ENCODE data around the gene SOX6. TPM values are rescaled to one million over a fixed set of nuclear protein-coding genes. Genes with fewer than 3 reads are reported as not detected.

The SOX6 gene
- total RNA-seq, 1 experiment from 2014 or later = 18.5 TPM

DNA sequence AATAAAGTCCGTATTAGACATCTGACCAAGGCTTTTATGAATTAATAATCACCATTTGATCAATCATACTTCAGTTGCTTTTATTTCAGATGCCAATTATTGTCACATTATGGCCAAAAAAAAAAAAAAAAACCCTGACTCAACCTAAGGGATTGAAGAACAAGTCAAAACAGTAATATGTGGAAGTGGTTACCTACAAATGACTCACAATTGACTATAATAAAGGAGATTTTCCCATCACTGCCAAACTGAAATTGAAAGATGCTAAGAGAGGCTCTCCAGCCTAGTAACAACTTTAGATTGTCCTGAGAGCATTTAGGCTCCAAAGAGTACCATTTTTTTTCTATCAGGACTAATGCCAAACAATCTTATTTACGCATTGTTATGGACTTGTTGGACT, 35.2 kb downstream of the SOX6 start:
- Histone ChIP-seq H3K27me3 (replicated peaks) (no peaks in the 10 kb centered on the region), H3K27ac (no peak overlapping the region), H3K36me3 (no peaks in the 10 kb centered on the region), H3K4me3 (no peak overlapping the region), H3K9me3 (replicated peaks) (no peaks in the 10 kb centered on the region), H3K4me1 (replicated peaks) (no peaks in the 10 kb centered on the region)
- DNase-seq (ENCODE audit: low read depth in 1 of 2, low spot score in 2 of 2) = no peak

DNA sequence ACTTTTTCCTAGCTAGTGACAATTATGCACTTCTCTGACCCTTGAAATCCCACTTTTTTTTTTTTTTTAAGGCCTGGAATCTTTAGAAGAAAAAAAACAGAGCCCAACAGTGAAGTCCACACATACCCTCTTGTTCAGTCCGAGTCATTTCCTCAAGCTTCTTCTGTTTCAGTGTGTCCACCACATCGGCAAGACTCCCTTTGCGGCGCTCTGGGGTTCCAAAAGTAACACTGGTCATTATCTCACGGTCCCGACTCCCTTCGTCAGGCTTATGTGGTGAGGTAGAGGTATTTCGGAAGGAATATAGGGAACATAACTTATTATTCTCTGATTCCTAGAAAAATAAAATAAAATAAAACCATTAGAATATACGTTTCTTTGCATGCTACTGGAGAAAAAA, 38.0 kb downstream of the SOX6 start:
- Histone ChIP-seq H3K4me3 (no peak overlapping the region), H3K4me1 (replicated peaks) (no peaks in the 10 kb centered on the region), H3K27ac (no peak overlapping the region), H3K9me3 (replicated peaks) (no peaks in the 10 kb centered on the region), H3K27me3 (replicated peaks) (no peaks in the 10 kb centered on the region), H3K36me3 (no peaks in the 10 kb centered on the region)
- no peak for DNase-seq (ENCODE audit: low read depth in 1 of 2, low spot score in 2 of 2)

DNA sequence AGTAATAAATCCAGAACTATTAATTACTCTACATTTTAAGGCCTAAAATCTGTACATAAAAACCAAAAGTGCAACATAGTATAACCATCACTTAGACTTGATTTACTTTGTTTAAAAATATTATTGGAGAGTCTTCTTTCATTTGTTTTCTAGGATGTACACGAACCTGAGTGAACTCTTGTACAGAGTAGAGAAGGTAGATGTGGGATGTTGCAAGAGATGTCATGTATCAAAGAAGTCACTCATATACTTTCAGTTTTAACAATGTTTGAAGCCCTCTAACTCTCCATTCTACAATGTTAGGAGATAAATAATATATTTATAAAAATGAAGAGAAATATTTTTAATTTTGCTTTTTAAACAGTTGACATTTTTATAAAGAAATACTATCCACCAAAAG, 38.6 kb downstream of the SOX6 start:
- Histone ChIP-seq H3K36me3 (no peaks in the 10 kb centered on the region), H3K4me1 (replicated peaks) (no peaks in the 10 kb centered on the region), H3K27ac (no peak overlapping the region), H3K27me3 (replicated peaks) (no peaks in the 10 kb centered on the region), H3K4me3 (no peak overlapping the region), H3K9me3 (replicated peaks) (no peaks in the 10 kb centered on the region)
- no peak for DNase-seq (ENCODE audit: low read depth in 1 of 2, low spot score in 2 of 2)

DNA sequence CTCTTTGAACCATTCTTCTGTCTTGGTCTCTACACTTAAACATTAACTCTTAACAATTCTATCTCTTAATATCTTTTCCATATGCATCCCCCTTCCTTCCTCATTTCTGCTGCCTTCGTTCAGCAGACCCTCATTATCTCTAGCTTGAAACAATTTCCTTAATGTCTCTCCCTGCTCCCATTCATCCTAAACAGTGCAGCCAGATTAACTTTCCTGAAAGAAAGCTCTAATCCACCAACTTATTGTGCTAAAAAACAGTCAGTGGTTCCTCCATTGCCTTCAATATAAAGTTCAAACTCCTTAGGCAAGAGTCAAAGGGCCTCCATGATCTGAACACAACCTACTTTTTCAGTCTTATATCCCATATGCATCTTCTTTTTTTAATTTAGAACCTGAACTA, 42.5 kb downstream of the SOX6 start:
- Histone ChIP-seq H3K4me3 (no peak overlapping the region), H3K9me3 (replicated peaks) (no peaks in the 10 kb centered on the region), H3K27me3 (replicated peaks) (no peaks in the 10 kb centered on the region), H3K36me3 (no peaks in the 10 kb centered on the region), H3K4me1 (replicated peaks) (no peaks in the 10 kb centered on the region), H3K27ac (no peak overlapping the region)
- no peak for DNase-seq (ENCODE audit: low read depth in 1 of 2, low spot score in 2 of 2)

DNA sequence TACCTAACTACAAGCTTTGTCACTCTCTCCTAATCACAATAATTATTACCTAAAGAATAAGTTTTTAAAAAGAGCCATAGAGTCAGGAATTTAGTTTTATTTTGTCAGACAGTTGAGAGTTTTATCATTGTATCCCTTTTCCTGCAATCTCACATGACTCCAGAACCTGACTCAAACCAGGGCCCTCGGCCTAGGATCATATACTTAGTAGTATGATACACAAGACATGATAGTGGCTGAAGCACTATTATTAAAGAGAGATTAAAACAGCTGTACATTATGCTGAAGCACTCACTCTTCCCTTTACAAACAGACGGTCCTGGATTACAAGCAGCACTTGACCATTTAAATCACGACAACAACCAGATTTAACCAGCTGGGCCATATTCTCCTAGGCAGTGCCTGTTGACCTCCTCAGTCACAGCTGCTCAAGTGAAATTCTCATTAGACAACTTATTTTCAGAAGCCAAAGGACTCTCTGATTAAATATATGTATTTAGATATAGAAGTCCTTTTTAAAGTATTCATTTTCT, 44.0 kb downstream of the SOX6 start:
- H3K27me3 ChIP-seq (replicated peaks) = no peaks in the 10 kb centered on the region
- H3K27ac ChIP-seq = no peak overlapping the region
- no peaks in the 10 kb centered on the region for H3K36me3 ChIP-seq
- DNase-seq (ENCODE audit: low read depth in 1 of 2, low spot score in 2 of 2) = no peak
- no peaks in the 10 kb centered on the region for H3K9me3 ChIP-seq (replicated peaks)
- H3K4me3 ChIP-seq = no peak overlapping the region
- H3K4me1 ChIP-seq (replicated peaks) = no peaks in the 10 kb centered on the region

DNA sequence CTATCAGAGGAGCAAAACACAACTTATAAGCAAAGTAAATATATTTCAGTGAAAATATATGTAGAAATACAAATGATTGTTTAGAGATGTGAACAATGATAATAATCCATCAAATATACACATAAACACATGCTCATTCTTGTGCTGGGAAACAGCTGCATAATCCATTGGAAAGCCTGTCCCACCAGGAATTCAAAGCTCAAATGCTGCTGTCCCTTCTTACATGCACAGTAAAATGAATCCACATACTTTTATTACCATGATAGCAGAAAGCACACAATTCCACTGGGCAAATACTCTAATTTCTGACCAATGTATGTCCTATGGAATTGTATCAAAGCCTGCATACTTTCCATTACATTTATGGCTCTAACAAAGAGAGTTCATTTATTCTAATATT, 44.5 kb downstream of the SOX6 start:
- Histone ChIP-seq H3K4me1 (replicated peaks) (peaks cover under 1% of the 10 kb centered on the region), H3K36me3 (no peaks in the 10 kb centered on the region), H3K27me3 (replicated peaks) (no peaks in the 10 kb centered on the region), H3K4me3 (no peak overlapping the region), H3K9me3 (replicated peaks) (no peaks in the 10 kb centered on the region), H3K27ac (no peak overlapping the region)
- DNase-seq (ENCODE audit: low read depth in 1 of 2, low spot score in 2 of 2) = no peak

DNA sequence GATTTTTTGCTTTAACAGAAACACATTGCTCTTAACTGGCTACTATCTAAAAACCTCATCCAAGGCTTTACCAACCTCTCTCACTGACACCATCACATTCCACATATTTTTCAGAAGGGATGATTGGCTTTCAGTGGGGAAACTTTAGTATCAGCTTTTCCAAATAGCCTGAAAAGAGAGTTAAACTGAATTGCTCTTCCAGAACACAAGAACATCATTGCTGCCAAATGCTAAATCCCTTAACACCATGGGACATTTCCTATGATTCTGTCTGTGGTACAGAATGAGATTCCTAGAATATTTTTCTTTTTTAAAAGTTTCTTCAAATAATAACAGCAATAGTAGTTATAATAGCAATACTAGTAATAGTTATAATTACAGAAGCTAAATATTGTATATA, 45.4 kb downstream of the SOX6 start:
- no peaks in the 10 kb centered on the region for H3K9me3 ChIP-seq (replicated peaks)
- no peak overlapping the region for H3K27ac ChIP-seq
- no peaks in the 10 kb centered on the region for H3K27me3 ChIP-seq (replicated peaks)
- no peak overlapping the region for H3K4me3 ChIP-seq
- H3K36me3 ChIP-seq = no peaks in the 10 kb centered on the region
- H3K4me1 ChIP-seq (replicated peaks) = peaks cover 8% of the 10 kb centered on the region
- no peak for DNase-seq (ENCODE audit: low read depth in 1 of 2, low spot score in 2 of 2)

DNA sequence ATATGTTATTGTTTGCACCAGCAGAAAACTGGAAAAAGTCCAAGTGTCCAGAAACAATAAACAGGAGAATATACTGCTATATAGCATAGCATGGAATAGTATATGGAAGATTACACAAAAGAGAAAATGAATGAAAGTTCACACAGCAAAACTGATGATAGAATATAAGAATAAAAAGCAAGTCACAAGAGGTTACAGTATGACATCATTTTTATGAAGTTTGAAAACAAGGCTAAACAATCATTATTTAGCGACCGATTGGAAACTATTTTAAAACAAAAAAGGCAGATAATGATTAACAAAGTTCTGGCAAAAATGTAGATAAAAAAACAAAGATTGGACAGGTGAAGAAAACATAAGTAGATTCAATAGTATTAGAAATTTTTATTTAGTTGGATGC, 47.1 kb downstream of the SOX6 start:
- Histone ChIP-seq H3K4me3 (no peak overlapping the region), H3K27ac (no peak overlapping the region), H3K9me3 (replicated peaks) (no peaks in the 10 kb centered on the region), H3K36me3 (no peaks in the 10 kb centered on the region), H3K27me3 (replicated peaks) (no peaks in the 10 kb centered on the region), H3K4me1 (replicated peaks) (peaks cover 10% of the 10 kb centered on the region)
- no peak for DNase-seq (ENCODE audit: low read depth in 1 of 2, low spot score in 2 of 2)

DNA sequence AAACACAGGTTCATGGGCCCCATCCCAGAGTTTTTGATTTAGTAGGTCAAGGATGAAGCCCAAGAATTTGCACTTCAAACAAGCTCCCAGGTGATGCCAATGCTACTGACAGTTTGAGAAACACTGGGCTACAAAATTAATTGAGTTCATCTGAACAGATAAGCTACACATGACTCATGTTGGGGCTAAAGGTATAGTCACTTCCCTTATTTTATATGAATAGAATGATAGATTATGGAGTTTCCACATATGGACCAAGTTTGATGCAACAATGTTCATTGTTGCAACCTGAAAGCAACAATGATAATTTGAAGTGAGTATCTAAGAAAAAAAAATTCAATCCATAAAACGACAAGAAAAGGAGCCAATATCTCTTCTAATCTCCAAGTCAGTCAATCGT, 54.9 kb downstream of the SOX6 start:
- DNase-seq (ENCODE audit: low read depth in 1 of 2, low spot score in 2 of 2) = no peak
- Histone ChIP-seq H3K36me3 (no peaks in the 10 kb centered on the region), H3K4me3 (no peak overlapping the region), H3K27me3 (replicated peaks) (no peaks in the 10 kb centered on the region), H3K4me1 (replicated peaks) (peaks cover 6% of the 10 kb centered on the region), H3K27ac (no peak overlapping the region), H3K9me3 (replicated peaks) (no peaks in the 10 kb centered on the region)

DNA sequence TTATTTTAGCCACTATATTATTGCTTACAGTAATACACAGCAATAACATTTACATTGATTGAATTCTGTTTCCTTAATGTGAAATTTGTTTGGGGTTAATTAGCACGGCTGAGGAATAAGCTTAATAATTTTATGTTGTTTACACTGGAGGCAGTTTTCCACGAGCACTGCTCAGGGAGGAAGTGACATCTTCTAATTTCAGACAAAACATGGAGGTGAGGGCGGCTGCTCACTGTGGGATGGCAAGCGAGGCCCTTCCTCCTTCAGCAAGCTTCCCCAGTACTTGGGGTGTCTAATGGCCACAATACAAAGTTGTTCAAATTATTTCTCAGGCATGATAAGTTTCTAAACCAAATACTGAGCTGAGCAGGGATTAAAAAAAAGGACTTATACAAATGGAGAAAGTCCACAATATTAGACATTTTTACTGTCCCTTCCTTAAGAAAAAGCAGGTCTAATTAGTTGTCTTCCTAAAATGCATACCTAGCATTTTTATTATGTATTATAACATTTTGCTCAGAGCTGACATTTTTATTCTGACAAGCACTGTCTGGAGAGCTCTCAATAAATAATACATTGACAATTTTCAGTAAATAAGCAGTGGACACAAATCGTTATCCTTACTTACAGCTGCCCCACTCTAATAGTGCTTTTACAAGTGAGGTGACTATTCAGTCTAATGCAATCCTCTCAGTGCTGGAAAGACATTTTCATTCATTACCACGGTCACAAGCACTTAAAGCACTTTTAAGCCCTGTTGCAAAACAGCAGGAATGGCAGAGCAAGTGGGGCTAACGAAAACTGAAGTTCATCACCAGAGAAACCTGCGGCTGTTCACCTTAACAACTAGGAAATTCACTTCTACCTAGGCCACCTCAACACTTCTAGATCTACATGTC, 56.2 kb downstream of the SOX6 start:
- Histone ChIP-seq H3K27me3 (replicated peaks) (no peaks in the 10 kb centered on the region), H3K27ac (no peak overlapping the region), H3K4me1 (replicated peaks) (no peaks in the 10 kb centered on the region), H3K4me3 (no peak overlapping the region), H3K36me3 (no peaks in the 10 kb centered on the region), H3K9me3 (replicated peaks) (no peaks in the 10 kb centered on the region; the same call in 1 of the 2 replicates)
- no peak for DNase-seq (ENCODE audit: low read depth in 1 of 2, low spot score in 2 of 2)

DNA sequence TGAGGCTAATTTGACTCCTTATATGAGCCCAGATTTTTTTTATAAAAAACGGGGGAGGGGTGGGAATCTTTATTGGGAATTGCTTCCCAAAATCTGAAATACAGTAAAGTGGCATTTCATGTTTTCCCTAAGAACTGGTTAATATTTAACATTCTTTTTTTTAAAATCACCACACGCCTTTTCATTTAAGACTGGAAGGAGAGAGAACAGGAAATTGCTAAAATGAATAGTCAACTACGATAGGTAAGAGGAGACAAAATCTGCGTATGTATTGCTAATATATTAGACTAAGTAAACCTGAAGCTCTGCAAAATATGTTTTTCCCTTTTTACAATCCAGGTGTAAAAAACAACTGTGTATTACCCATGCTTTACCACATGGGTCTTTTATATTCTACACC, 57.0 kb downstream of the SOX6 start:
- Histone ChIP-seq H3K27ac (no peak overlapping the region), H3K36me3 (no peaks in the 10 kb centered on the region), H3K4me3 (no peak overlapping the region), H3K9me3 (replicated peaks) (no peaks in the 10 kb centered on the region; the same call in 1 of the 2 replicates), H3K27me3 (replicated peaks) (no peaks in the 10 kb centered on the region), H3K4me1 (replicated peaks) (no peaks in the 10 kb centered on the region)
- no peak for DNase-seq (ENCODE audit: low read depth in 1 of 2, low spot score in 2 of 2)

DNA sequence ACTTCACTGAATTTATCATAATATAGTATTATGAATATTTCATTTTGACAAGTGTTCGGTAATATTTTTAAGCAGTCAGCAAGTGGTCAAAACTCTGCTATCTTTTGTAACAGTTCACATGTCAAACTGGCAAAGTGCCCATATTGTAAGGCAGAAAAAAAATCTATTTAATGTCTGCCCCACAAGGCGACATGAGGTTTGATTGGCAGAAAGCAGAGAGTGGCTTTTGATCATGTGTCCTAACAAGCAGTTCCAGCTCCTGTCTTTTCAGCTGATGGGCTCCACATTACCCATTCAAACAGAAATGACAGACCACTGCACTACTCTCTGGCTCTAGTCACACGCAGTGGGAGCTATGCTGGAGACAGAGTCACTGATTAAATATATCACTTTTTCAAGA, 59.0 kb downstream of the SOX6 start:
- peaks cover 6% of the 10 kb centered on the region for H3K4me1 ChIP-seq (replicated peaks)
- H3K9me3 ChIP-seq (replicated peaks) = no peaks in the 10 kb centered on the region; the same call in 1 of the 2 replicates
- H3K36me3 ChIP-seq = no peaks in the 10 kb centered on the region
- no peak overlapping the region for H3K4me3 ChIP-seq
- H3K27ac ChIP-seq = no peak overlapping the region
- no peak for DNase-seq (ENCODE audit: low read depth in 1 of 2, low spot score in 2 of 2)
- no peaks in the 10 kb centered on the region for H3K27me3 ChIP-seq (replicated peaks)

DNA sequence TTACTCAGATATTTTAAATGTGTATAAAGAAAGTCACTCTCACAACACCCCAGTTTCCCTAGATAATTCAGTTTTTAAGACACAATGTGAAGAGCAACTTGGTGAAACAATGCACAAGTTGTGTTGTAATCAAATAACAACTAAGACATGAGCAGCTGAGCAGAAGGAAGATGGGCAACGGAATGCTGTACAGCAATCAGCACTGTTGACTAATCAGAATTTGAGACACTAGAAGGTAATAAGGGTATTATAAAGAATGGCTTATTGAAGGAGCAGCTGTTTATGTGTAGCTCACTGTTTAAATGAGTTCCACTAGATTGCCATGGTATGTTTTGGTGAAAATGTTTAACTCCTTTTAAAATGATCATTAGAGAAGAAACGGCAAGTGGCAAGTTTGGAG, 60.1 kb downstream of the SOX6 start:
- no peaks in the 10 kb centered on the region for H3K27me3 ChIP-seq (replicated peaks)
- H3K27ac ChIP-seq = no peak overlapping the region
- no peak for DNase-seq (ENCODE audit: low read depth in 1 of 2, low spot score in 2 of 2)
- H3K4me1 ChIP-seq (replicated peaks) = peaks cover 6% of the 10 kb centered on the region
- H3K36me3 ChIP-seq = no peaks in the 10 kb centered on the region
- H3K9me3 ChIP-seq (replicated peaks) = no peaks in the 10 kb centered on the region; the same call in 1 of the 2 replicates
- no peak overlapping the region for H3K4me3 ChIP-seq

DNA sequence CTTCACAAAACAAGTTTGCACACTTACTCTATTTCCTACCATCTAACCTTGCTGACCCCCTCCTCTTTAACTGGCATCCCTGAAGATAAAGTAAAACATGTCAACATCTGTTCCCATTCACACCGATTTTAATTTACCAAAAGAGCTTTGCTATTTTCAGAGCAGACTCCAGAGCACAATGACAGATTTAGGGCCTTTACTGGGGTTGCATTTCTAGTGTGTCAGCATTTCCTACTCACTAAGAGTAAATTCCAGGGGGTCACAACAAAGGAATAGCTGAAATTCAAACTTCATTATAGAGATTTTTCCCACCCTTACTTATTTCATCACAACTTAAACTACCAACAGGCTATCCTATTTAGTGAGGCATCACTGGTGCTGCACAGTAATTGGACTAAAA, 60.8 kb downstream of the SOX6 start:
- Histone ChIP-seq H3K36me3 (no peaks in the 10 kb centered on the region), H3K4me1 (replicated peaks) (peaks cover 6% of the 10 kb centered on the region), H3K27ac (no peak overlapping the region), H3K9me3 (replicated peaks) (no peaks in the 10 kb centered on the region; the same call in 1 of the 2 replicates), H3K4me3 (no peak overlapping the region), H3K27me3 (replicated peaks) (no peaks in the 10 kb centered on the region)
- no peak for DNase-seq (ENCODE audit: low read depth in 1 of 2, low spot score in 2 of 2)

Measured in SJSA1 (cell line).